ENCODE results near the gene HIRA.

DNA sequence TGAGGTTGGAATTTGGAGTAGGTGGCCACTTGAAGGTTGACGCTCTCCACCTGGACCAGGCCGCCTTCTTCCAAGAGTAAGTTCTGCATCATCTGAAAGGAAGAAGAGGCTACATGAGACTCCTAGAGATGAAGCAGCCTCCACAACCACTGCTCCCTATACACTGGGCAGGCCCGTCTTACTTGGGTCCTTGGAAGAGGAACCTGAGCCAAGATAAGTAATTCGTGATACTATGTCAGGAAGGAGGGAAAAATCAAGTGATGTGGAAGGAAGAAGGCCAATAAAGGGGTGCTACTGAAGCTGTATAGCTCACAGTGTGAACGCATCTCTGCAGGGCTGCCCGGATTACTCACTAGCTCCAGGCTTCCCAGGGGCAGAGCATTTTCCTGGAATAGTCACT lies 36.4 kb upstream of the HIRA start:
- TF ChIP-seq, protein P1, sequence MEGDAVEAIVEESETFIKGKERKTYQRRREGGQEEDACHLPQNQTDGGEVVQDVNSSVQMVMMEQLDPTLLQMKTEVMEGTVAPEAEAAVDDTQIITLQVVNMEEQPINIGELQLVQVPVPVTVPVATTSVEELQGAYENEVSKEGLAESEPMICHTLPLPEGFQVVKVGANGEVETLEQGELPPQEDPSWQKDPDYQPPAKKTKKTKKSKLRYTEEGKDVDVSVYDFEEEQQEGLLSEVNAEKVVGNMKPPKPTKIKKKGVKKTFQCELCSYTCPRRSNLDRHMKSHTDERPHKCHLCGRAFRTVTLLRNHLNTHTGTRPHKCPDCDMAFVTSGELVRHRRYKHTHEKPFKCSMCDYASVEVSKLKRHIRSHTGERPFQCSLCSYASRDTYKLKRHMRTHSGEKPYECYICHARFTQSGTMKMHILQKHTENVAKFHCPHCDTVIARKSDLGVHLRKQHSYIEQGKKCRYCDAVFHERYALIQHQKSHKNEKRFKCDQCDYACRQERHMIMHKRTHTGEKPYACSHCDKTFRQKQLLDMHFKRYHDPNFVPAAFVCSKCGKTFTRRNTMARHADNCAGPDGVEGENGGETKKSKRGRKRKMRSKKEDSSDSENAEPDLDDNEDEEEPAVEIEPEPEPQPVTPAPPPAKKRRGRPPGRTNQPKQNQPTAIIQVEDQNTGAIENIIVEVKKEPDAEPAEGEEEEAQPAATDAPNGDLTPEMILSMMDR (IDR thresholded peaks at IDR 0.05), result no peak
- no peak for TF ChIP-seq POLR2A (IDR thresholded peaks at IDR 0.05; ENCODE audit: low read length)
- TF ChIP-seq CEBPB (IDR thresholded peaks at IDR 0.05), result no peak
- no peak for TF ChIP-seq SMC3 (IDR thresholded peaks at IDR 0.05)
- TF ChIP-seq RAD21 (conservative IDR thresholded peaks at IDR 0.05 in 1 of 2, IDR thresholded peaks at IDR 0.05 in 1 of 2), result no peak
- TF ChIP-seq, protein P2, sequence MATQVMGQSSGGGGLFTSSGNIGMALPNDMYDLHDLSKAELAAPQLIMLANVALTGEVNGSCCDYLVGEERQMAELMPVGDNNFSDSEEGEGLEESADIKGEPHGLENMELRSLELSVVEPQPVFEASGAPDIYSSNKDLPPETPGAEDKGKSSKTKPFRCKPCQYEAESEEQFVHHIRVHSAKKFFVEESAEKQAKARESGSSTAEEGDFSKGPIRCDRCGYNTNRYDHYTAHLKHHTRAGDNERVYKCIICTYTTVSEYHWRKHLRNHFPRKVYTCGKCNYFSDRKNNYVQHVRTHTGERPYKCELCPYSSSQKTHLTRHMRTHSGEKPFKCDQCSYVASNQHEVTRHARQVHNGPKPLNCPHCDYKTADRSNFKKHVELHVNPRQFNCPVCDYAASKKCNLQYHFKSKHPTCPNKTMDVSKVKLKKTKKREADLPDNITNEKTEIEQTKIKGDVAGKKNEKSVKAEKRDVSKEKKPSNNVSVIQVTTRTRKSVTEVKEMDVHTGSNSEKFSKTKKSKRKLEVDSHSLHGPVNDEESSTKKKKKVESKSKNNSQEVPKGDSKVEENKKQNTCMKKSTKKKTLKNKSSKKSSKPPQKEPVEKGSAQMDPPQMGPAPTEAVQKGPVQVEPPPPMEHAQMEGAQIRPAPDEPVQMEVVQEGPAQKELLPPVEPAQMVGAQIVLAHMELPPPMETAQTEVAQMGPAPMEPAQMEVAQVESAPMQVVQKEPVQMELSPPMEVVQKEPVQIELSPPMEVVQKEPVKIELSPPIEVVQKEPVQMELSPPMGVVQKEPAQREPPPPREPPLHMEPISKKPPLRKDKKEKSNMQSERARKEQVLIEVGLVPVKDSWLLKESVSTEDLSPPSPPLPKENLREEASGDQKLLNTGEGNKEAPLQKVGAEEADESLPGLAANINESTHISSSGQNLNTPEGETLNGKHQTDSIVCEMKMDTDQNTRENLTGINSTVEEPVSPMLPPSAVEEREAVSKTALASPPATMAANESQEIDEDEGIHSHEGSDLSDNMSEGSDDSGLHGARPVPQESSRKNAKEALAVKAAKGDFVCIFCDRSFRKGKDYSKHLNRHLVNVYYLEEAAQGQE (IDR thresholded peaks at IDR 0.05), result no peak
- TF ChIP-seq, protein P3, sequence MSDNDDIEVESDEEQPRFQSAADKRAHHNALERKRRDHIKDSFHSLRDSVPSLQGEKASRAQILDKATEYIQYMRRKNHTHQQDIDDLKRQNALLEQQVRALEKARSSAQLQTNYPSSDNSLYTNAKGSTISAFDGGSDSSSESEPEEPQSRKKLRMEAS (IDR thresholded peaks at IDR 0.05), result no peak
- TF ChIP-seq, protein P4, sequence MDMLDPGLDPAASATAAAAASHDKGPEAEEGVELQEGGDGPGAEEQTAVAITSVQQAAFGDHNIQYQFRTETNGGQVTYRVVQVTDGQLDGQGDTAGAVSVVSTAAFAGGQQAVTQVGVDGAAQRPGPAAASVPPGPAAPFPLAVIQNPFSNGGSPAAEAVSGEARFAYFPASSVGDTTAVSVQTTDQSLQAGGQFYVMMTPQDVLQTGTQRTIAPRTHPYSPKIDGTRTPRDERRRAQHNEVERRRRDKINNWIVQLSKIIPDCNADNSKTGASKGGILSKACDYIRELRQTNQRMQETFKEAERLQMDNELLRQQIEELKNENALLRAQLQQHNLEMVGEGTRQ (IDR thresholded peaks at IDR 0.05), result no peak

Measured in A549 (cell line).